IPS-15b (cell line): ENCODE results near the gene COMMD10.
A peak's percentile ranks its signal among the peaks of the same experiment; 100 is the strongest.
"Not testable (repeated sequence)": the region's sequence is repeated elsewhere in the genome, so short reads cannot be mapped to it uniquely, and the experiment has no call there.

Experiments
- H3K27me3 ChIP-seq: one replicate; pipeline ENCODE4 v1.6.1; 2013; ENCODE audit warnings: low read length; ENCODE audit not compliant: control insufficient read depth, insufficient read depth
- H3K36me3 ChIP-seq: one replicate; pipeline ENCODE4 v1.6.1; 2013; ENCODE audit warnings: low read length; ENCODE audit not compliant: control insufficient read depth, insufficient read depth
- H3K4me1 ChIP-seq: one replicate; pipeline ENCODE4 v1.6.1; 2013; ENCODE audit warnings: mild to moderate bottlenecking, low read length; ENCODE audit not compliant: control insufficient read depth, insufficient read depth
- H3K4me3 ChIP-seq: one replicate; pipeline ENCODE4 v1.5.1; 2013; ENCODE audit warnings: low read depth, low read length
- H3K9ac ChIP-seq: one replicate; pipeline ENCODE4 v1.6.1; 2013; ENCODE audit warnings: low read depth, mild to moderate bottlenecking, low read length
- H3K9me3 ChIP-seq: one replicate; pipeline ENCODE4 v1.6.1; 2013; ENCODE audit warnings: mild to moderate bottlenecking, low read length; ENCODE audit not compliant: control insufficient read depth, insufficient read depth

Gene COMMD10

DNA sequence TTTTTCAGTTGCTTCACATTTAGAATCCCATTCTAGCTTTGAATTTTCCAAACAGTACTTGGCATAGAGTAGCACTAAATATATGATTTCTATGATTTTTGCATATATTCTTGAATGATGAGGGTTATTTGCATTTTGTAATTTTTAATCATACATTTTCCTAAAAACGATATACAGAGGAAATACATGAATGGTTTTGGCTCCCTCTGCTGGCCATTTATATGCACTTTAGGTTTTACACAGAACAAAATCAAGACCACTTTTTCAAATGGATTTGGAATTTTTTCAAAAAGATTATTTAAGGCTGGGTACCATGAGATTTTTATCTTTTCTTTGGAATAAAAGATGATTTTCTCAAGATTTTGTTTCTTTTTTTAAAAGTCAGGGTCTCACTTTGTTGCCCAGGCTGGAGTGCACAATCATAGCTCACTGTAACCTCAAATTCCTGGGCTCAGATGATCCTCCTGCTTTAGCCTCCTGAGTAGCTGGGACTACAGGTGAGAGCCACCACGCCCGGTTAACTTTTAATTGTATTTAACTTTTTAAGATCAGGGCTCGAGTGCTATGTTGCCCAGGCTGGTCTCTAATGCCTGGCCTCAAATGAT, 16.7 kb upstream of the COMMD10 start:
- Histone ChIP-seq H3K4me3 (no peak overlapping the region), H3K4me1 (no peaks in the 10 kb centered on the region), H3K9me3 (no peaks in the 10 kb centered on the region), H3K27me3 (no peaks in the 10 kb centered on the region), H3K9ac (no peak overlapping the region), H3K36me3 (no peaks in the 10 kb centered on the region)

GRCh38 chr5:116071211-116071610, 13.6 kb upstream of the COMMD10 start:
- no peak overlapping the region for H3K4me3 ChIP-seq
- H3K27me3 ChIP-seq = no peaks in the 10 kb centered on the region
- H3K9me3 ChIP-seq = no peaks in the 10 kb centered on the region
- no peaks in the 10 kb centered on the region for H3K36me3 ChIP-seq
- no peaks in the 10 kb centered on the region for H3K4me1 ChIP-seq
- no peak overlapping the region for H3K9ac ChIP-seq

DNA sequence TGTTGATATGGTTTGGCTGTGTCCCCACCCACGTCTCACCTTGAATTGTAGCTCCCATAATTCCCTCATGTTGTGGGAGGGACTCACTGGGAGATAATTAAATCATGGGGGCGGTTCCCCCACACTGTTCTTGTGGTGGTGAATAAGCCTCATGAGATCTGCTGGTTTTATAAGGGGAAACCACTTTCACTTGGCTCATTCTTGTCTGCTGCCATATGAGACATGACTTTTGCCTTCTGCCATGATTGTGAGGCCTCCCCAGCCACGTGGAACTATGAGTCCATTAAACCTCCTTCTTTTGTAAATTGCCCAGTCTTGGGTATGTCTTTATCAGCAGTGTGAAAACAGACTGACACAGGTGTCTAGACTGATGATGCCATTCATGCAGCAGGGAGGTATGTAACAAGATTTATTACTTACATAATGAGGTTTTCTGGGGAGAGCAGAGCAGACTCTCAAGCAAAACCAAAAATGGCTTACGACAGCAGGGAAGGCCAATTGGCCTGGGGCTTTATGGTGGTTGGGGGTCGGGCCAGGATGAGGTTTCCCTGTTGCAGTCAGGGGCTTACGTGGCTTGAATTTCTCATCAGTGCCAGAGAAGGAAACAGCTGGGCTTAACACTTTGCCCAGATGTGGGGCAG, 9.5 kb upstream of the COMMD10 start:
- Histone ChIP-seq H3K27me3 (no peaks in the 10 kb centered on the region), H3K9me3 (no peaks in the 10 kb centered on the region), H3K9ac (no peak overlapping the region), H3K4me1 (no peaks in the 10 kb centered on the region), H3K4me3 (no peak overlapping the region), H3K36me3 (no peaks in the 10 kb centered on the region)

DNA sequence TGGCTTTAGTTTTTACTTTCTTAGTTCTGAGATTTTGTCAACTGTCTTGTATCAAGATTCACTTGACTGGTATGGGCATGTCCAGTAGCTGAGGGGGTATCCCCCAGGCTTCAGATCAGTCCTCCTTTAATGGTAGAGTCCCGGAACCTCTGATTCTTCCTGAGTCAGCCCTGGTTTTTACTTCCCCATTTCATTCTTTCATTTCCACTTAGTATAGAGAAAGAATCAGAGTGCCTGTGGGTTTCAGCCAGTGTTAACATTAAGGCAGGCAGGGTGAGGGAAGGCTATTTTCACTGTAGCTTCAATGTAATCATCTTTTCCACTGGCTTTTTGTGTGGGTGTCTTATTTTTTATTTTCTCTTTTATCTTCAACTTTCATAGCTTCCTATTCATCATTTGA, 8.3 kb upstream of the COMMD10 start:
- Histone ChIP-seq H3K27me3 (no peaks in the 10 kb centered on the region), H3K36me3 (no peaks in the 10 kb centered on the region), H3K9ac (no peak overlapping the region), H3K4me1 (no peaks in the 10 kb centered on the region), H3K4me3 (no peak overlapping the region), H3K9me3 (no peaks in the 10 kb centered on the region)

DNA sequence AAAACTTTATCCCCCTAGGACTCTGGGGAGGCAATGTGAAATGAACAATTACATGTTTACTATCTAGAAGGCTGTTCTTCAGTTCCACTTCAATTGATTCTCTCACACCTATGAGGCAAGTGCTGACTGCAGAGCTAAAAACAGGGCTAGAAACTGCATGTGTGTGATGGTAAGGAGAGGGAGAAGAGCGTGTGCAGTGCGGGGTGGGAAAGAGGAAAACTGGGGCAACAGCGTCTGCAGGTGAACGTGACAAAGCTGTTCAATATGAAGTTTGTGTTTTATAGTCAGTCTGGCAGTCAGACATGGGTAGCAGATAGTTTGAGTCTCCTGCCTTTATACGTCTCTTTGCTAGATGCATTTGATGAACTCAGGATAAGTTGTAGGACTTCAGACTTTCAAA, 6.6 kb upstream of the COMMD10 start:
- Histone ChIP-seq H3K4me3 (no peak overlapping the region), H3K9me3 (no peaks in the 10 kb centered on the region), H3K36me3 (no peaks in the 10 kb centered on the region)

GRCh38 chr5:116084287-116084691, 536 bp upstream of the COMMD10 start:
- Histone ChIP-seq H3K4me1 (peaks cover 2% of the 10 kb centered on the region), H3K4me3 (peak overlapping the region; percentile 98), H3K27me3 (no peaks in the 10 kb centered on the region), H3K9ac (peak overlapping the region; percentile 90), H3K9me3 (no peaks in the 10 kb centered on the region), H3K36me3 (peaks cover 2% of the 10 kb centered on the region)

More for the DNA sequence above, 6.6 kb upstream of the COMMD10 start:
- no peaks in the 10 kb centered on the region for H3K4me1 ChIP-seq
- H3K9ac ChIP-seq = no peak overlapping the region
- H3K27me3 ChIP-seq = no peaks in the 10 kb centered on the region

DNA sequence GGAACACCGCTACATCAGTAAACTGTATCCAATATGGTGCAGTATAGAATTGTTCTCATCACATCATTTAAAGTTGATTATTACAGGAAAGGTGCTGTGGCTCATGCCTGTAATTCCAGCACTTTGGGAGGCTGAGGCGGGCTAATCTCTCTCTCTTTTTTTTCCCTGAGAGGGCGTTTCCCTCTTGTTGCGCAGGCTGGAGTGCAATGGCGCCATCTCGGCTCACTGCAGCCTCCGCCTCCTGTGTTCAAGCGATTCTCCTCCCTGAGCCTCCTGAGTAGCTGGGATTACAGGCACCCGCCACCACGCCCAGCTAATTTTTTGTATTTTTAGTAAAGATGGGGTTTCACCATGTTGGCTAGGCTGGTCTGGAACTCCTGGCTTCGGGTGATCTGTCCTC, 1.5 kb downstream of the COMMD10 start:
- not testable (repeated sequence) for H3K9ac ChIP-seq, H3K4me3 ChIP-seq, H3K4me1 ChIP-seq, H3K27me3 ChIP-seq, H3K9me3 ChIP-seq, H3K36me3 ChIP-seq

GRCh38 chr5:116088062-116088461, 3.2 kb downstream of the COMMD10 start:
- H3K36me3 ChIP-seq = peaks cover 2% of the 10 kb centered on the region
- peaks cover 2% of the 10 kb centered on the region for H3K4me1 ChIP-seq
- H3K27me3 ChIP-seq = no peaks in the 10 kb centered on the region
- no peak overlapping the region for H3K9ac ChIP-seq
- no peak overlapping the region for H3K4me3 ChIP-seq
- H3K9me3 ChIP-seq = no peaks in the 10 kb centered on the region

DNA sequence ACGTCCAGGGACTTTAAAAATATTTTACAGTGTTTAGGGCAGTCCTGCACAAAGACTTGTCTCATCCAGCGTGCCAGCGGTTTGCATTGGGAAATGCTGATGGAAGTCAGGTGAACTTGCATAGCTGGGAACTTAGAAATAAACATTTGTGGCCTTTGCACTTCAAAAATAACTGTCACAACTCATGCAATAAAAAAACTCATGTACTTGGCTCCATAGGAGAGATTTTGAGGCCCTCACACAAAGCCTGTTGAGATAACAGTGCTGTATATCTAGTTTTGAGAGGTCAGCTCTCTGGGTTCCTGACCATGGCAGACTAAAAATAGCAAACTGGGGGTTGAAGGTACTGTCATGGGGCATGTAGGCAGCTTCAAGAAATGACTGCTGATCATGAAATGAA, 5.5 kb downstream of the COMMD10 start:
- Histone ChIP-seq H3K4me3 (no peak overlapping the region), H3K9ac (no peak overlapping the region), H3K27me3 (no peaks in the 10 kb centered on the region), H3K9me3 (no peaks in the 10 kb centered on the region), H3K36me3 (peaks cover 5% of the 10 kb centered on the region), H3K4me1 (no peaks in the 10 kb centered on the region)

DNA sequence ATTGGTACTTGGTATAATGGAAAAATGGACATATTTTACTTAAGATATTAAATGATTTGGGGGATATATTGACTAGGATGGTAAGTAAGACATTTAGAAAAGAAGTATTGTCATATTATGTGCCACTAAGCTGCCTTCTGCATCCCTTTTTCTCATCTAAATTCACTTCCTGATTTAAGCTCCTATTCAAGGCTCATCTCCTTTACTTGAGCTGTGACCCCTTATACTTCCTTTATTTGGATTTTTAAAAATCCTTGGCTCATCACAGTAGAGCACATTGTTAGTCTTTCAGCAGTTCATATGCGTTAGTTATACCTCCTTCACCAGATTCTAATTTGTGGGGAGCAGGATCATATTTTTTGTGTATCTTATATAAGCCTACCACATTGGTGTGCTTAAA, 6.6 kb downstream of the COMMD10 start:
- Histone ChIP-seq H3K36me3 (peaks cover 5% of the 10 kb centered on the region), H3K4me1 (no peaks in the 10 kb centered on the region), H3K9me3 (no peaks in the 10 kb centered on the region), H3K27me3 (no peaks in the 10 kb centered on the region), H3K9ac (no peak overlapping the region), H3K4me3 (no peak overlapping the region)

GRCh38 chr5:116097301-116097700, 12.5 kb downstream of the COMMD10 start:
- Histone ChIP-seq H3K4me1 (no peaks in the 10 kb centered on the region), H3K9me3 (no peaks in the 10 kb centered on the region), H3K36me3 (peaks cover 5% of the 10 kb centered on the region), H3K27me3 (no peaks in the 10 kb centered on the region), H3K4me3 (no peak overlapping the region), H3K9ac (no peak overlapping the region)

- H3K4me1 ChIP-seq = no peaks in the 10 kb centered on the region
- H3K9ac ChIP-seq = no peak overlapping the region
- H3K4me3 ChIP-seq = no peak overlapping the region
- H3K36me3 ChIP-seq = peaks cover 5% of the 10 kb centered on the region
- no peaks in the 10 kb centered on the region for H3K27me3 ChIP-seq
- H3K9me3 ChIP-seq = no peaks in the 10 kb centered on the region
These were observed 14.2 kb downstream of the COMMD10 start for GRCh38 chr5:116098998-116099397.
